Measurements from ENCODE around the gene CRK.

- TF ChIP-seq, protein P1, sequence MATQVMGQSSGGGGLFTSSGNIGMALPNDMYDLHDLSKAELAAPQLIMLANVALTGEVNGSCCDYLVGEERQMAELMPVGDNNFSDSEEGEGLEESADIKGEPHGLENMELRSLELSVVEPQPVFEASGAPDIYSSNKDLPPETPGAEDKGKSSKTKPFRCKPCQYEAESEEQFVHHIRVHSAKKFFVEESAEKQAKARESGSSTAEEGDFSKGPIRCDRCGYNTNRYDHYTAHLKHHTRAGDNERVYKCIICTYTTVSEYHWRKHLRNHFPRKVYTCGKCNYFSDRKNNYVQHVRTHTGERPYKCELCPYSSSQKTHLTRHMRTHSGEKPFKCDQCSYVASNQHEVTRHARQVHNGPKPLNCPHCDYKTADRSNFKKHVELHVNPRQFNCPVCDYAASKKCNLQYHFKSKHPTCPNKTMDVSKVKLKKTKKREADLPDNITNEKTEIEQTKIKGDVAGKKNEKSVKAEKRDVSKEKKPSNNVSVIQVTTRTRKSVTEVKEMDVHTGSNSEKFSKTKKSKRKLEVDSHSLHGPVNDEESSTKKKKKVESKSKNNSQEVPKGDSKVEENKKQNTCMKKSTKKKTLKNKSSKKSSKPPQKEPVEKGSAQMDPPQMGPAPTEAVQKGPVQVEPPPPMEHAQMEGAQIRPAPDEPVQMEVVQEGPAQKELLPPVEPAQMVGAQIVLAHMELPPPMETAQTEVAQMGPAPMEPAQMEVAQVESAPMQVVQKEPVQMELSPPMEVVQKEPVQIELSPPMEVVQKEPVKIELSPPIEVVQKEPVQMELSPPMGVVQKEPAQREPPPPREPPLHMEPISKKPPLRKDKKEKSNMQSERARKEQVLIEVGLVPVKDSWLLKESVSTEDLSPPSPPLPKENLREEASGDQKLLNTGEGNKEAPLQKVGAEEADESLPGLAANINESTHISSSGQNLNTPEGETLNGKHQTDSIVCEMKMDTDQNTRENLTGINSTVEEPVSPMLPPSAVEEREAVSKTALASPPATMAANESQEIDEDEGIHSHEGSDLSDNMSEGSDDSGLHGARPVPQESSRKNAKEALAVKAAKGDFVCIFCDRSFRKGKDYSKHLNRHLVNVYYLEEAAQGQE (IDR thresholded peaks at IDR 0.05; ENCODE audit: insufficient replicate concordance, low read depth): no peak
- TF ChIP-seq CTCF (IDR thresholded peaks at IDR 0.05; ENCODE audit: insufficient read depth, low read length) (no peak), GABPA (IDR thresholded peaks at IDR 0.05; ENCODE audit: low read depth) (no peak), POLR2AphosphoS5 (IDR thresholded peaks at IDR 0.05; ENCODE audit: low read depth) (no peak)
These were observed 24.9 kb upstream of the CRK start for GRCh38 chr17:1480747-1481465.

Data from HL-60 (cell line).